GM19023 (cell line): ENCODE measurements around the gene AGBL5.
"Not testable (repeated sequence)": the region's sequence is repeated elsewhere in the genome, so short reads cannot be mapped to it uniquely, and the experiment has no call there.

ENCODE experiments used
- ATAC-seq: cut with Tn5 transposase; IDR thresholded peaks from one replicate; pipeline ENCODE4 v1.9.1; 2021; ENCODE audit warnings: mild to moderate bottlenecking, moderate library complexity; ENCODE audit not compliant: unreplicated experiment

The AGBL5 gene

DNA sequence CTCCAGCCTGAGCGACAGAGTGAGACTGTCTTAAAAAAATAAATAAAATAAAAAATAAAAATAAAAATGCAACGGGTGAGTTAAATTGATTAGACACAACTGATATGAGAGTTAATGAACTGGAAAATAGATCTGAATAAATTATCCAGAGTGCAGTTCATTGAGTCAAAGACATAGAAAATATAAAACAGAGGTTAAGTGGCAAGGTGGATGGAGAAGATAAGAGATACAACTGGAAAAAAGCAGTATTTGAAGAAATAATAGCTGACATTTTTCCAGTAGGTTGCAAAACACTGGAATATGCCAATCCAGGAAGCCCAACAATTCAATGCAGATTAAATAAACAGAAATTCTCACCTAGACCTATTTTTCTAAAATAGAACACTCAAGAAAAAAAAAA is 56.8 kb downstream of the AGBL5 start:
- ATAC-seq = no peak

DNA sequence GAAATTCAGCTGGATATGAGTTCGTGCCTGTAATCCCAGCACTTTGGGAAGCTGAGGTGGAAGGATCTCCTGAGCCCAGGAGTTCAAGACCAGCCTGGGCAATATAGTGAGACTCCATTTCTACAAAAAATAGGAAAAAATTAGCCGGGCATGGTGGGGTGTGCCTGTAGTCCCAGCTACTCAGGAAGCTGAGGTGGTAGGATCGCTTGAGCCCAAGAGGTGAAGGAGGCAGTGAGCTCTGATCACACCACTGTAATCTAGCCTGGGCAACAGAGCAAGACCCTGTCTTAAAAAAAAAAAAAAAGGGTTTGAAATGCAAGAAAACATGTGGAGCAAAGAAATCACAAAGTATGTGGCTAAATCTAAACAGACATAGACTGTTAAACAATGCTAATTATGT is 57.6 kb downstream of the AGBL5 start:
- ATAC-seq = no peak

DNA sequence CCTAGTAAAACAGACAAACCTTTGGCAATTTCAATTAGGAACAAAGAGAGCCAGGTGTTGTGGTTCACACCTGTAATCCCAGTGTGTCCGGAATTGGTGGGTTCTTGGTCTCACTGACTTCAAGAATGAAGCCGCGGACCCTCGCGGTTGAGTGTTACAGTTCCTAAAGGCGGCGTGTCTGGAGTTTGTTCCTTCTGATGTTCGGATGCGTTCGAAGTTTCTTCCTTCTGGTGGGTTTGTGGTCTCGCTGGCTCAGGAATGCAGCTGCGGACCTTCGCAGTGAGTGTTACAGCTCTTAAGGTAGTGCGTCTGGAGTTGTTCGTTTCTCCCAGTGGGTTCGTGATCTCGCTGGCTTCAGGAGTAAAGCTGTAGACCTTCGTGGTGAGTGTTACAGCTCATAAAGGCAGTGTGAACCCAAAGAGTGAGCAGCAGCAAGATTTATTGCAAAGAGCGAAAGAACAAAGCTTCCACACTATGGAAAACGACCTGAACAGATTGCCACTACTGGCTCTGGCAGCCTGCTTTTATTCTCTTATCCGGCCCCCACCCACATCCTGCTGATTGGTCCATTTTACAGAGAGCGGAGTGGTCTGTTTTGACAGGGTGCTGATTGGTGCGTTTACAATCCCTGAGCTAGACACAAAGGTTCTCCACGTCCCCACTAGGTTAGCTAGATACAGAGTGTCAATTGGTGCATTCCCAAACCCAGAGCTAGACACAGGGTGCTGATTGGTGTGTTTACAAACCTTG is 59.3 kb downstream of the AGBL5 start:
- ATAC-seq = not testable (repeated sequence)

DNA sequence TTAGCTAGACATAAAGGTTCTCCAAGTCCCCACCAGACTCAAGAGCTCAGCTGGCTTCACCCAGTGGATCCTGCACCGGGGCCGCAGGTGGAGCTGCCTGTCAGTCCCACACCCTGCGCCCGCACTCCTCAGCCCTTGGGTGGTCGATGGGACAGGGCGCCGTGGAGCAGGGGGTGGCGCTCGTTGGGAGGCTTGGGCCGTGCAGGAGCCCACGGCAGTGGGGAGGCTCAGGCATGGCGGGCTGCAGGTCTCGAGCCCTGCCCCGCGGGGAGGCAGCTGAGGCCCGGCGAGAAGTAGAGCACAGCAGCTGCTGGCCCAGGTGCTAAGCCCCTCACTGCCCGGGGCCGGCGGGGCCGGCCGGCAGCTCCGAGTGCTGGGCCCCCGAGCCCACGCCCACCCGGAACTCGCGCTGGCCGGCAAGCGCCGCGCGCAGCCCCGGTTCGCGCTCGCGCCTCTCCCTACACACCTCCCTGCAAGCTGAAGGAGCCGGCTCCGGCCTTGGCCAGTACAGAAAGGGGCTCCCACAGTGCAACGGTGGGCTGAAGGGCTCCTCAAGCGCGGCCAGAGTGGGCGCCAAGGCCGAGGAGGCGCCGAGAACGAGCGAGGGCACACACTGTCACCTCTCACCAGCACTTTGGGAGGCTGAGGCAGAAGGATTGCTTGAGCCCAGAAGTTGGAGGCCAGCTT is 60.1 kb downstream of the AGBL5 start:
- ATAC-seq = not testable (repeated sequence)

DNA sequence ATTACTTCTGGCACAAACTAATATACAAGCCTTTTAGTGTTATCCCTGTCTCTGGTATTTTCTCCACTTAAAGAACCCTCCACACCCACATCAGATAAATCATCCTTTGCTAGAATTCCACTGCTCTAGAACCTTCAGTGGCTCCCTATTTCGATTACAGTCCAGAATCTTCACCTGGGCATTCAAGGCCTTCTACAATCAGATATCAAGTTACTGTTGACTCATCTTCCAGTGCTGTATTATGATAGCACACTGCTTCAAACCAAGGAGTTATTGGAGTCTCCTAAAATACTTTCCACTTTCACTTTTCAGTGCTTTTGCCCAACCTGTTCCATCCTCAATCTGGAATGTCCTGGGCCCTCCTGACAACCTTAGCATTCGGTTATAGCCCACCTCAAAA is 64.1 kb downstream of the AGBL5 start:
- no peak for ATAC-seq

DNA sequence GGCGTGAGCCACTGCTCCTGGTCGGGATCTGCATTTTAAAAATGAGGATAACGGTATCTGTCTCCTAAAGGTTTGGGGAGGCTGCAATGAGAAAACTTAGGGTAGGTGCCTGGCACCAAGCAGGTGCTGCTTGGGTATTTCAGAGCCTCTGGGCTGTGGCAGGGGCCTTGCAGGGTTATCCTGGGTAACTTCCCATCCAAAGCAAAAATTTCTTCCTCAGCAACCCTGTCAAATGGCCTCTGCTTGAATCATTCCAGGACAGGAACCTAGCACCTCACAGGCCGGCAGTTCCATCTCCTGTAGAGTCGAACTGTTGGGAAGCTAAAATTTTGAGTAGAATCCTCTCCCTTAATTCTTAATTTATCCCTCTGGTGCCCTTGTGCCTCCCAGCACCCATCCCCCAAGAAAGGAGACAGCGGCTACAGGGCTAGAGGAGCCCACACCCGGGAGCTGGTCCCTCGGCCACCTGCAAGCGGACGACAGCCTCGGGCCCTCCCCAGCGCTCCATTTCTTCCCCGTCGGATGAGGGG is 66.6 kb downstream of the AGBL5 start:
- ATAC-seq = no peak

DNA sequence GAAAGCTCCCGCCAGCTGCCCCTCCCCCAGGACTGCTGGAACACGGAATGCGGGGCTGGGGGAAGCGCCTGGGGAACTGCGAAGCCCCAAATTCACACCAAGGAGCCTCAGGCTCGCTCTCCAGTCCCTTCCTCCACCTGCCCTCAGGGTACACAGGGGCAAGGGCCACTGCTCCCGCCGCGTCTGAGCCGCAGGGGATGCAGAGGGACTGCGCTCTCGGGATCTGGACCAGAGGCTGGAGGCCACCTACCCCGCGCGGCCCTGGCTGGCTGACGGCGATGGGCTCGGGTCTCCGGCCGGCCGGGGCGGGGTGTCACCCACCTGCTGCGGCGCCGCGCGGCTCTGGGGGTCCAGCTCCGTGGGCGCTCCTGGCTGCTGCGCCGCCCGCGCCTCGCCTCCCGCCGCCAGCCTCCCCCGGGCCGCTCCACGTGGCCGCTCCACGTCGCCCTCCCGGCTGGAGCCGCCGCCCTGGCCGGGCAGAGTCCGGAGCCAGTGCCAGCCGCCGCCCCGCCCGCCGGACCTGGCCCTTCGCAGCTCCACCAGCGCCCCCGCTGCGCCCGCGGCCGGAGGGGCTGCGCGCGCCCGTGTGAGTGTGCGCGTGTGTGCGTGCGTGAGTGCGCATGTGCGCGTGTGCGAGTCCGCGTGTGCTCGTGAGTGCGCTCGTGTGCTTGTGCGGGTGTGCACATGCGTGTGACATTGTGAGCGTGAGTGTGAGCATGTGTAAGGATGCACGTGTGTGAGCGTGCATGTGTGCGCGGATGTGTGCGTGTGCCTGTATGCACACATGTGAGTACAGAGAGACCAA is 67.3 kb downstream of the AGBL5 start, which contains the start of gene CGREF1:
TSS of gene CGREF1 (minus strand) at position 604 of the 805 bp plus-strand sequence. CDS start 14,762 bp downstream, outside the sequence.
- ATAC-seq = no peak

DNA sequence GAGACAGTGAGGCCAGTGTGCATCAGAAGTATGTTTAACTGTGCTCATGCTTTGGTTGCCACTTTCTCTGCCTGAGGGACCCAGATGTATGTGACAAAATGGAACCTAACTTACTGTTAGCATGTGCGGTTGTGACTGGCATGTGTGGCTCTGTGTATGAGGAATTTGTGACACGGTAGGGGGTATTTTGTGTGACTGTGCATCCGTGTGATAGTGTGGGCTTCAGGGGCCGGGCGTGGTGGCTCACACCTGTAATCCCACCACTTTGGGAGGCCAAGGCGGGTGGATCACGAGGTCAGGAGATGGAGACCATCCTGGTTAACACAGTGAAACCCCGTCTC is 67.8 kb downstream of the AGBL5 start:
- ATAC-seq = not testable (repeated sequence)
